Measurements from ENCODE around the gene MRPS34. TPM values are rescaled to one million over a fixed set of nuclear protein-coding genes. Genes with fewer than 3 reads are reported as not detected.

Gene MRPS34
- total and polyA plus RNA-seq, 12 donors, result 57.8 to 141 (median 79.5) TPM

DNA sequence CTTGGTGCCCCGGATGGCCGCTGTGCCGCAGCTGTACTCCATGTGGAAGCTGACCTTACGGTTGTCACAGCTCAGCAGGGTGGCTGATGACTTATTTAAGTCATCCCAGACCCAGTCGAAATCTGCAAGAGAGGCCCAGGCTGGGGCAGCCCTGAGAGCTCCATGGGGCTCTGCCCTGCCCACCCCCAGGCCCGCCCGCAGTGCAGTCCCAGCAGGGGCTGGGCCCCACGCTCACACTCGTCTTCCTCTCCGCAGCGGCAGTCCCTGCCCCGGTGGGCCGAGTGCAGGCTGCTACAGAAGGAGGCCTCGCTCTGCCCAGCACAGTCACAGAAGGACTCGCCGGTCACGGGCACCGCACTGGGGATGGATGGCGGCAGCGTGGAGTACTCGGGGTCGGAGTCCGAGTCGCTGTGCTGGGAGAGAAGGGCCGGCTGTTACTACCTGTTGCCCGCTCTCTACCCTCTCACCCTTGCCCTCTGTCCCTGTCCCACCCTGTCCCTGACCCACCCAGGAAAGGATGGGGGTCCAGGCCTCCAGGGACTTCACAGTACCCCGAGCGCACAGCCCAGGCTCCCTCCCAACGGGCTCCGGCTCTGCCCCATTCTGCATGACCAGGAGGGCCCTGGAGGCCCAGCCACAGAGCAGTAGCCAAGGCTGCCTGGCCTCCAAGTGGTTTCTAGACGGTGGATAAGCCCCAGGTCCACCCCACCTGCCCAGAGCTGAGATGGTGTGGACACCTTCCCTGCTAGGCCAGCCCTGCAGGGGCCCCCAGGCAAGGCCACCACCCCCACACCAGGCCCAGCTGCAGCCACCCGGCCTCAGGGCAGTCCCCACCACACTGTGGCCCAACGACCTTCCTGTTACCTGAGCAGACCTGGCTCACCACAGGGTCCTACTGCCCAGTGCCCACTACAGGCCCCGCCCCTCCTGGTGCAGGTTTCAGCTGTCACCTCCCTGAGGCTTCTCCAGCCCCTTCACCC lies 5.6 kb upstream of the MRPS34 start:
- peaks cover 0 to 63% (median 15%) of the 10 kb centered on the region in 9 donors for H3K36me3 ChIP-seq
- DNase-seq (peak in 1 of 2 donors; percentile 13), ATAC-seq (no peak)
- intact Hi-C loops (cut with DNase I), result loop anchor here in 1 of 10 donors (5.0 kb wide), 1 partner anchor 159 kb away; no protein-coding TSS in a partner anchor
- TF ChIP-seq, protein P1, sequence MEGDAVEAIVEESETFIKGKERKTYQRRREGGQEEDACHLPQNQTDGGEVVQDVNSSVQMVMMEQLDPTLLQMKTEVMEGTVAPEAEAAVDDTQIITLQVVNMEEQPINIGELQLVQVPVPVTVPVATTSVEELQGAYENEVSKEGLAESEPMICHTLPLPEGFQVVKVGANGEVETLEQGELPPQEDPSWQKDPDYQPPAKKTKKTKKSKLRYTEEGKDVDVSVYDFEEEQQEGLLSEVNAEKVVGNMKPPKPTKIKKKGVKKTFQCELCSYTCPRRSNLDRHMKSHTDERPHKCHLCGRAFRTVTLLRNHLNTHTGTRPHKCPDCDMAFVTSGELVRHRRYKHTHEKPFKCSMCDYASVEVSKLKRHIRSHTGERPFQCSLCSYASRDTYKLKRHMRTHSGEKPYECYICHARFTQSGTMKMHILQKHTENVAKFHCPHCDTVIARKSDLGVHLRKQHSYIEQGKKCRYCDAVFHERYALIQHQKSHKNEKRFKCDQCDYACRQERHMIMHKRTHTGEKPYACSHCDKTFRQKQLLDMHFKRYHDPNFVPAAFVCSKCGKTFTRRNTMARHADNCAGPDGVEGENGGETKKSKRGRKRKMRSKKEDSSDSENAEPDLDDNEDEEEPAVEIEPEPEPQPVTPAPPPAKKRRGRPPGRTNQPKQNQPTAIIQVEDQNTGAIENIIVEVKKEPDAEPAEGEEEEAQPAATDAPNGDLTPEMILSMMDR (IDR thresholded peaks at IDR 0.05), result no peak
- H3K4me1 ChIP-seq, result peaks cover 20 to 50% (median 38%) of the 10 kb centered on the region in 9 donors
- H3K27ac ChIP-seq, result peak overlapping the region in 1 of 10 donors; percentile 7
- WGBS, 2 donors, result 84 to 86% methylated on average over 34 of the region's 34 CpGs
- no peak overlapping the region for H3K4me3 ChIP-seq
- H3K9me3 ChIP-seq, result no peaks in the 10 kb centered on the region
- no peaks in the 10 kb centered on the region for H3K27me3 ChIP-seq

DNA sequence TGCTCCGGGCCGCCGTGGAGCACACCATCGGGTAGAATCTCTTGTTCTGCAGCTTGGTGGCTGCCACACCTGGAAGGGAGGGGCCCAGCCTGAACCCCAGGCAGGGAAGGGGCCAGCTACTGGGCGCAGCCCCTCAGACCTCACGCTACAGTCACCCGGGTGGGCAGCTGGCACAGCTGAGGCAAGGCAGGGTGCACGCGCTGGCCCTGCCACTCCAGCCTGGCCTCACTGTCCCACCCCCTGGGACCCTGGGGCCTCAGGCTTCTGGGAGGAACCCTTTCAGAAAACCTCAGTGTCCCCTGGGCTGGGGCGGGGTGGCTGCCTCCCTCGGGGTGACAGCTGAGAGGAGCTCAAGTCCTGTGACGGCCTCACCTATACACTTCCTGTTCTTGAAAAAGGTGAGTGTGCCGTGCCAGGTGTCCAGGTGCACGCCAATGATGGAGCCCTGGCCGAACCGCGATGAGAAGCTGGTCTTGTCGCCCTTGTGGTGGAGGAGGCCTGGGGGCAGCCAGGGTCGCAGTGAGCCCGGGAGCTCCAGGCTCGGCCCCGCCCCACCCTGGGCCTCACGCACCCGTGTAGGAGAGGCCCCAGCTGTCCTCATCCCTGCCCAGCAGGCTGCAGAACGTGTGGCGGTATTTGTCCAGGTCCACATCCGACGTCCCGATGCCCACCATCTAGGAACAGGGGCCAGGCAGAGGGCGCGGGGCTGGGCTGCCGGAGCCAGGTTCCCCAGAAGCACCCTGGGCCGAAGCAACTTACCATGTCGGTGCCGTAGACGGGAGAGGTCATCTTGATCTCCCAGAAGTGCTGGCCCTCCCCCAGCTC lies 4.7 kb upstream of the MRPS34 start:
- no peak overlapping the region for H3K27ac ChIP-seq
- no peaks in the 10 kb centered on the region for H3K9me3 ChIP-seq
- intact Hi-C loops (cut with DNase I), result loop anchor here in 1 of 10 donors (5.0 kb wide), 1 partner anchor 160 kb away; no protein-coding TSS in a partner anchor
- H3K4me3 ChIP-seq, result no peak overlapping the region
- WGBS, 2 donors, result 79 to 83% methylated on average over 34 to 36 of the region's 36 CpGs
- DNase-seq (peak in 1 of 2 donors; percentile 21), ATAC-seq (no peak)
- H3K27me3 ChIP-seq, result no peaks in the 10 kb centered on the region
- TF ChIP-seq, protein P1 (IDR thresholded peaks at IDR 0.05), result no peak
- H3K4me1 ChIP-seq, result peaks cover 20 to 48% (median 35%) of the 10 kb centered on the region in 9 donors
- H3K36me3 ChIP-seq, result peaks cover 0 to 63% (median 15%) of the 10 kb centered on the region in 9 donors

DNA sequence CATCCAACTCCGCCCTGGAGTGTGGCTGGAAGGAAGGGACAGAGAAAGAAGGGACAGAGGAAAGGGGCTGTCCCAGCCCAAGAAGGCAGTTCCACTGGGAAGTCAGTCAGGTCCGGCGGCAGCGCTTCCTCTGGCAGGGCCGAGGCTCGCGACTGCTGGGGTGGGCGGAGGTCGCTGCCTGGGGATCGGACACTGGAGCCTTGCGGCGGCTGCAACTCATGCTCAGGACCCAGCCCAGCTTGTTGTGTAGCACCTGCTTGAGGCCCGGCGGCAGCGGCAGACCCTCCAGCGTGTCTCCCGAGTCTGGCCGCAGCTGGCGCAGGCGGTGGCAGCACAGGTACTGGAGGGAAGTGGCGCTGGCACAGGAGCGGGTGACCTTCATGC lies 4.0 kb upstream of the MRPS34 start:
- no peaks in the 10 kb centered on the region for H3K27me3 ChIP-seq
- H3K27ac ChIP-seq, result peak overlapping the region in 1 of 10 donors; percentile 5
- DNase-seq (no peak), ATAC-seq (no peak)
- peaks cover 0 to 63% (median 15%) of the 10 kb centered on the region in 9 donors for H3K36me3 ChIP-seq
- H3K9me3 ChIP-seq, result no peaks in the 10 kb centered on the region
- TF ChIP-seq, protein P1 (IDR thresholded peaks at IDR 0.05), result no peak
- intact Hi-C loops (cut with DNase I), result loop anchor here in 1 of 10 donors (5.0 kb wide), 1 partner anchor 160 kb away; no protein-coding TSS in a partner anchor
- 87 to 89% methylated on average over 18 to 22 of the region's 22 CpGs for WGBS, 2 donors
- no peak overlapping the region for H3K4me3 ChIP-seq
- H3K4me1 ChIP-seq, result peaks cover 23 to 52% (median 39%) of the 10 kb centered on the region in 9 donors

DNA sequence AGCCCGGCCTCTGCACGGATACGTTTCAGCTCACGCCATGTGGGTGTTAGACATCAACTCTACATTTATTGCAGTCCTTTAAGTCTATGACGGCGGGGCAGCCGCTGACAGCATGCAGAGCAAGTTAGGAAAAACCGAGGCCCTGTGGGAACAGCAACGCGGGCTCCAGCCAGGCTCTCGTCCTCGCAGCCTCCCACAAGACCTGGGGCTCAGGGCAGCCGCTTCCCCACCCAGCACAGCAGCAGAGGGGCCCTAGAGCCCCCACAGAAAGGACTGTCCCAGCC lies 3.7 kb upstream of the MRPS34 start:
- no peak for DNase-seq
- 79 to 85% methylated on average over 13 of the region's 13 CpGs for WGBS, 2 donors
- peaks cover 0 to 63% (median 15%) of the 10 kb centered on the region in 9 donors for H3K36me3 ChIP-seq
- H3K4me3 ChIP-seq, result no peak overlapping the region
- intact Hi-C loops (cut with DNase I), result loop anchor here in 1 of 10 donors (5.0 kb wide), 1 partner anchor 161 kb away; no protein-coding TSS in a partner anchor
- H3K27me3 ChIP-seq, result no peaks in the 10 kb centered on the region
- ATAC-seq, result no peak
- no peak overlapping the region for H3K27ac ChIP-seq
- TF ChIP-seq, protein P1 (IDR thresholded peaks at IDR 0.05), result no peak
- H3K4me1 ChIP-seq, result peaks cover 27 to 54% (median 39%) of the 10 kb centered on the region in 9 donors
- H3K9me3 ChIP-seq, result no peaks in the 10 kb centered on the region
